ENCODE measurements around the gene MNAT1.

The MNAT1 gene

GRCh38 chr14:60980811-60981632 is 246.5 kb downstream of the MNAT1 start, which contains the start of the genes SLC38A6 and TRMT5:
SLC38A6 (plus strand) TSS chr14:60981245; CDS start chr14:60981278, 33 bp downstream.
TRMT5 (minus strand) TSS chr14:60981079; CDS start chr14:60980973, 106 bp downstream.
- H3K4me3 ChIP-seq (ENCODE audit: low read length): peak within 1 kb of the TSS; percentile 88
- peak; percentile 86 for DNase-seq (ENCODE audit: low read depth, low spot score)

GRCh38 chr14:60981633-60982455 is 247.3 kb downstream of the MNAT1 start:
- no peak for DNase-seq (ENCODE audit: low read depth, low spot score)
- peak overlapping the region; percentile 88 for H3K4me3 ChIP-seq (ENCODE audit: low read length)

GRCh38 chr14:60984196-60984595 is 249.6 kb downstream of the MNAT1 start:
- DNase-seq (ENCODE audit: low read depth, low spot score): no peak

GRCh38 chr14:60986500-60986899 is 251.9 kb downstream of the MNAT1 start:
- H3K4me3 ChIP-seq (ENCODE audit: low read length): no peak overlapping the region

More at GRCh38 chr14:60984196-60984595, 249.6 kb downstream of the MNAT1 start:
- no peak overlapping the region for H3K4me3 ChIP-seq (ENCODE audit: low read length)

GRCh38 chr14:60989599-60989998 is 255.0 kb downstream of the MNAT1 start:
- no peak for DNase-seq (ENCODE audit: low read depth, low spot score)
- H3K4me3 ChIP-seq (ENCODE audit: low read length): no peak overlapping the region

More at GRCh38 chr14:60986500-60986899, 251.9 kb downstream of the MNAT1 start:
- no peak for DNase-seq (ENCODE audit: low read depth, low spot score)

- H3K4me3 ChIP-seq (ENCODE audit: low read length): no peak overlapping the region
- DNase-seq (ENCODE audit: low read depth, low spot score): no peak
These were observed 264.1 kb downstream of the MNAT1 start for GRCh38 chr14:60998617-60999016.

GRCh38 chr14:60999536-60999935 is 265.0 kb downstream of the MNAT1 start:
- no peak overlapping the region for H3K4me3 ChIP-seq (ENCODE audit: low read length)
- no peak for DNase-seq (ENCODE audit: low read depth, low spot score)

GRCh38 chr14:61003571-61003970 is 269.0 kb downstream of the MNAT1 start:
- DNase-seq (ENCODE audit: low read depth, low spot score): no peak

GRCh38 chr14:61019537-61019936 is 285.0 kb downstream of the MNAT1 start:
- DNase-seq (ENCODE audit: low read depth, low spot score): peak; percentile 3

More at GRCh38 chr14:61003571-61003970, 269.0 kb downstream of the MNAT1 start:
- no peak overlapping the region for H3K4me3 ChIP-seq (ENCODE audit: low read length)

More at GRCh38 chr14:61019537-61019936, 285.0 kb downstream of the MNAT1 start:
- H3K4me3 ChIP-seq (ENCODE audit: low read length): no peak overlapping the region
